HG03575 (cell line): ENCODE results near the gene RAB11B.

Source experiments
- ATAC-seq: cut with Tn5 transposase; IDR thresholded peaks from one replicate; pipeline ENCODE4 v1.9.1; 2021; ENCODE audit not compliant: unreplicated experiment, insufficient number of reproducible peaks, low FRiP score; ENCODE audit errors: extremely low read depth

The RAB11B gene

DNA sequence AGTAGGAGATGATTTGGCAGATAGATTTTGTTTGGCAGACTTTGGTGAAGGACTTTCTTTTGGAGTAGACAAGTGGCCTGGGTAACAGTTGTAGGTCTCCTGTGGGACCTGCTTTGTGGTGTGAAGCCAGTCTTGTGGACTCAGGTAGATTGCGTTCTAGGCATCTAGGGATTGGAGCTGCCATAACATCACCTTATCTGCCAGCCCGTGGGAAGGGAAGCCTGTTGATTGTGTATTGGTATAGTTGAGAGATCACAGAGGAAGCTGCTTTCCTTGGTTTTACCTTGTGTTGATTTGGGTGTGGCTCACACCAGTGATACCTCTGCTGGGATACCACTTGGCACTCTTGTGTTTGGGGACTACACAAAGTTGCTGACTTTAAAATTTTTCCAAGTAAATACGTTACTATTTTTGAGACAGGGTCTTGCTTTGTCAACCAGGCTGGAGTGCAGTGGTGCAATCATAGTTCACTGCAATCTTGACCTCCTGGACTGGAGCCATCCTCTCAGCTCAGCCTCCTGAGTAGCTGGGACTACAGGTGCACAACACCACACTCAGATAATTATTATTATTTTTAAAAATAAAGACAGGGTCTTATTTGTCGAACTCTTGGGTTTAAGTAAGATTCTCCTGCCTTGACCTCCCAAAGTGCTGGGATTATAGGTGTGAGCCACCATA, 62.4 kb downstream of the RAB11B start:
- ATAC-seq = no peak

DNA sequence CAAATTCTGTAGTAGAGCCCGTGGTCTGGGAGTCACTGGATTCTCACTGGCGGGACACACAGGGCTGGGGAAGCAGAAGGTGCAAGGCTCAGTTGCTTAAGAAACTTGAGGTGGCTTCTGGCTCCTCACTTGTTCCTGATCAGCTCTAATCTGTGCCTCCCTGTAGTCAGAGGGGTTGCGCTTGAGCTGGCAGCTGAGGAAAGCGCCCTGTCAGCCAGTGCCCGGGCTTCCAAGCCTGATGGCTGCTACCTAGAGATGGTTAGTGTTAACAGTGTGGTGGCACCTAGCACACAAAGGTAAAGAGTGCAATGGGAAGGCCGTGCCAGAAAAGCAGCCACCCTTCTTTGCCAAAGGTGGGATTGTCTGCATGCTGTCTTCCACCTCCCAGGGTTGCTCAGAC, 63.5 kb downstream of the RAB11B start:
- no peak for ATAC-seq
